B cell (primary cell): Measurements from ENCODE around the gene TATDN3.
"Not testable (repeated sequence)": the region's sequence is repeated elsewhere in the genome, so short reads cannot be mapped to it uniquely, and the experiment has no call there.

Experiments used
- EZH2 ChIP-seq: IDR thresholded peaks from 2 replicates; pipeline ENCODE4 v1.6.1; 2012; ENCODE audit warnings: borderline replicate concordance, low read depth, mild to moderate bottlenecking, moderate library complexity, low read length; ENCODE audit not compliant: insufficient read depth, poor library complexity, severe bottlenecking
- TF ChIP-seq, protein P1 (sequence below): fragments of 200-600 bp; IDR thresholded peaks from one replicate; pipeline ENCODE4 v1.8.0; 2022; ENCODE audit warnings: antibody characterized with exemption, mild to moderate bottlenecking

DNA sequence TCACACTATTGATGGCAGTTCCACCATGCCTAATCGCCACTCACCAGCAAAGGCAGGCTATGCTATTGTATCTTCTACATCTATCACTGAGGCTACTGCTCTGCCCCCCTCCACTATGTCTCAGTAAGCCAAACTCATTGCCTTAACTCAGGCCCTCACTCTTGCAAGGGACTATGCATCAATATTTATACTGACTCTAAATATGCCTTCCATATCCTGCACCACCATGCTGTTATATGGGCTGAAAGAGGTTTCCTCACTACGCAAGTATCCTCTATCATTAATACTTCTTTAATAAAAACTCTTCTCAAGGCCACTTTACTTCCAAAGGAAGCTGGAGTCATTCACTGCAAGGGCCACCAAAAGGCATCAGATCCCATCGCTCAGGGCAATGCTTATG is 52.8 kb downstream of the TATDN3 start:
- TF ChIP-seq, protein P1, sequence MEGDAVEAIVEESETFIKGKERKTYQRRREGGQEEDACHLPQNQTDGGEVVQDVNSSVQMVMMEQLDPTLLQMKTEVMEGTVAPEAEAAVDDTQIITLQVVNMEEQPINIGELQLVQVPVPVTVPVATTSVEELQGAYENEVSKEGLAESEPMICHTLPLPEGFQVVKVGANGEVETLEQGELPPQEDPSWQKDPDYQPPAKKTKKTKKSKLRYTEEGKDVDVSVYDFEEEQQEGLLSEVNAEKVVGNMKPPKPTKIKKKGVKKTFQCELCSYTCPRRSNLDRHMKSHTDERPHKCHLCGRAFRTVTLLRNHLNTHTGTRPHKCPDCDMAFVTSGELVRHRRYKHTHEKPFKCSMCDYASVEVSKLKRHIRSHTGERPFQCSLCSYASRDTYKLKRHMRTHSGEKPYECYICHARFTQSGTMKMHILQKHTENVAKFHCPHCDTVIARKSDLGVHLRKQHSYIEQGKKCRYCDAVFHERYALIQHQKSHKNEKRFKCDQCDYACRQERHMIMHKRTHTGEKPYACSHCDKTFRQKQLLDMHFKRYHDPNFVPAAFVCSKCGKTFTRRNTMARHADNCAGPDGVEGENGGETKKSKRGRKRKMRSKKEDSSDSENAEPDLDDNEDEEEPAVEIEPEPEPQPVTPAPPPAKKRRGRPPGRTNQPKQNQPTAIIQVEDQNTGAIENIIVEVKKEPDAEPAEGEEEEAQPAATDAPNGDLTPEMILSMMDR = not testable (repeated sequence)
- TF ChIP-seq EZH2 = not testable (repeated sequence)
